Measurements from ENCODE around the gene VEZT.

The VEZT gene

DNA sequence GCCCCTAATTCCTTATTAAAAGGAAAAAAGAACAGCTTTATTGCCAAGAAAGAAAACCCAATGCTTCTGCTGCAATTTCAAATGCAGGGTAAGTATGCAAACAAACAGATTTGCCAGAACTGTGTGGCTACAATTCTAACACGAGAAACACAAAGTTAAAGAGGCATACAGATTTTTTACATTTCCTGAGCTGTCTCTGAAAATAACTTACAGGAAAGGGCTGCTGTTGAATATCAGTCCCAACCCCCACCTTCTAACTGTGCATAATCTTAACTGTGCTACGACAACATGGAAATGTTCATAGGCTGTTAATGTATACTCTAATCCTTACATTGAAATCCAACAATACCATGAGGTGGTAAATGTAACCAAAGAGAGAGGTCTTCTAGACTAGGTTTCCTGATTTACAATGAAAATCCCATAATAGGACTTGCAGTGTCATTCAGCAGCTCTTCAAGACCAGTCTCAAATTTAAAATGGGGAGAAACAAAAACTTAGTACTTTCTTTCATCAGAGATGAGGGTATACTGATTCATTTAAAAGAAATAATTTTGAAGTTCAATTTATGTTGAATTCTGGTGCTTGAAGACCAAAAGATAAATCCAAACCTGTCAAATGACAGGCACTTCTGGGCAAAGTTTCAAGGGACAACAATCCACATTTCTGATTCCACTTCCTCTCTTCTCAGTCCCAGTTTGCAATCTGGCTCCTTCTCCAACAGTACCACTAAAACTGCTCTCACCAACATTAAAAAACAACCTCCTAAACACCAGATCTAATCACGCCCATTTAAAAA lies 14.7 kb upstream of the VEZT start:
- H3K4me3 ChIP-seq (ENCODE audit: low read depth, low read length), result no peak overlapping the region
- TF ChIP-seq, protein P1, sequence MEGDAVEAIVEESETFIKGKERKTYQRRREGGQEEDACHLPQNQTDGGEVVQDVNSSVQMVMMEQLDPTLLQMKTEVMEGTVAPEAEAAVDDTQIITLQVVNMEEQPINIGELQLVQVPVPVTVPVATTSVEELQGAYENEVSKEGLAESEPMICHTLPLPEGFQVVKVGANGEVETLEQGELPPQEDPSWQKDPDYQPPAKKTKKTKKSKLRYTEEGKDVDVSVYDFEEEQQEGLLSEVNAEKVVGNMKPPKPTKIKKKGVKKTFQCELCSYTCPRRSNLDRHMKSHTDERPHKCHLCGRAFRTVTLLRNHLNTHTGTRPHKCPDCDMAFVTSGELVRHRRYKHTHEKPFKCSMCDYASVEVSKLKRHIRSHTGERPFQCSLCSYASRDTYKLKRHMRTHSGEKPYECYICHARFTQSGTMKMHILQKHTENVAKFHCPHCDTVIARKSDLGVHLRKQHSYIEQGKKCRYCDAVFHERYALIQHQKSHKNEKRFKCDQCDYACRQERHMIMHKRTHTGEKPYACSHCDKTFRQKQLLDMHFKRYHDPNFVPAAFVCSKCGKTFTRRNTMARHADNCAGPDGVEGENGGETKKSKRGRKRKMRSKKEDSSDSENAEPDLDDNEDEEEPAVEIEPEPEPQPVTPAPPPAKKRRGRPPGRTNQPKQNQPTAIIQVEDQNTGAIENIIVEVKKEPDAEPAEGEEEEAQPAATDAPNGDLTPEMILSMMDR (IDR thresholded peaks at IDR 0.05; ENCODE audit: low read depth, low read length), result no peak
- TF ChIP-seq POLR2A (IDR thresholded peaks at IDR 0.05; ENCODE audit: extremely low read depth, insufficient read length) (no peak), MYC (IDR thresholded peaks at IDR 0.05; ENCODE audit: low read depth, low read length) (no peak)
- TF ChIP-seq, protein P2, sequence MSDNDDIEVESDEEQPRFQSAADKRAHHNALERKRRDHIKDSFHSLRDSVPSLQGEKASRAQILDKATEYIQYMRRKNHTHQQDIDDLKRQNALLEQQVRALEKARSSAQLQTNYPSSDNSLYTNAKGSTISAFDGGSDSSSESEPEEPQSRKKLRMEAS (IDR thresholded peaks at IDR 0.05; ENCODE audit: low read depth, low read length), result no peak
- no peak for DNase-seq (ENCODE audit: low read depth)

DNA sequence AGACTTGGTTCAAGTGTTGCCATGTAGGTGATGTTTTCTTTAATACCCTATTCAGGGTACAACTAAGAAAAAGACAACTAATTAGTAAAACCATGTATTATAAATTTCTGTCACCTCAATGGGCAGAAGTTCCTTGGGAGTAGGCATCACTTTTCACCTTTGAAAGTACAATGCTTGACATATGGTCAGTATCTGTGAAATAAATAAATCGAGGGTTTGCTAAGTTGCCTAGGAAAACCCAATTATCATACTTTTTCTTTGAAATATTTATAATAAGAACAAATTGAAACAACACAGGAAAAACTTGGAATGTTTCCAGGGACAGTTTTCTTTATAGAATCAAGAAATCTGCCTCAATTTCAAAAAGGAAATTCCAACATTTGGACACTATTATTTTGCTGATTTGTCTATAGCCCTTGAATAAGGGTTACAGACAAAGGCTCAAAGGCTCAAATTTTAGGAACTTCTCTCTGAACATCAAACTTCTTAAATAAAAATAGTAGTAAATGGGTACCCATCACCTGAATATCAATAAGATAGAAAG lies 14.0 kb upstream of the VEZT start:
- no peak overlapping the region for H3K4me3 ChIP-seq (ENCODE audit: low read depth, low read length)
- DNase-seq (ENCODE audit: low read depth), result no peak
- TF ChIP-seq POLR2A (IDR thresholded peaks at IDR 0.05; ENCODE audit: extremely low read depth, insufficient read length), result no peak
- TF ChIP-seq, protein P2 (IDR thresholded peaks at IDR 0.05; ENCODE audit: low read depth, low read length), result no peak

DNA sequence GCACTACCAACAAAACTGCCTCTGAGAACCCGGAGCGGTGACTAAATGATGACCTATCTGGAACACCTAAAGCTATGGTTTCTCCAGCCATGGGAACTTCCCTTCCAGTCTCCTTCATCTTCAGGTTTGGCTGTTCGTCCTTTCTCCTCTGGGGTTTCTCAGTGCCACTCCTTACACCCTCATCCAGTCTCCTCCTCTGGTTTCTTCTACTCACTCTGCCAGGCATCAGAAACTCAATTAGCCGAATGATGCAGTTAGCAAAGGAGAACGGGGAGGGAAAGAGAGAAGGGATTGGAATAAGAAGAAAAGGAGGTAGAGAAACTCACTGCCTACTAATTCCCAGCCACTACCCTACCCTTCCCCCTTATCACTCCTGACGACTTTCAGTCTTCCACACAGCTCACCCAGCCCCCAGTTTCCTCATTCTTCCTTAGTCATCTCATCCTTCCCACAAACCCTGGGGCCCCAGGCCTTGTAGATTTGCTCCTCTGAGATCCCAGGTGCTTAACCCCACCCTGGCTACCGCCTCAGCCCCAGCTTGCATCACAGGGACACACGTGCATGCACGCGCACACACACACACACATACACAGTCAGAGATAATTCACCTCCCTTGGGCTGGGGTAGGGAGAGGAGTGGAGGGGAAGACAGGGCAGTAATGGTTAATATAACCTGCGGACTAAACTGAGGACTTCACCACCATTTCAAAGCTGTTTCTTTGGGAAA lies 13.3 kb upstream of the VEZT start:
- no peak overlapping the region for H3K4me3 ChIP-seq (ENCODE audit: low read depth, low read length)
- TF ChIP-seq, protein P2 (IDR thresholded peaks at IDR 0.05; ENCODE audit: low read depth, low read length), result no peak
- no peak for TF ChIP-seq MYC (IDR thresholded peaks at IDR 0.05; ENCODE audit: low read depth, low read length)
- peak; percentile 66 for DNase-seq (ENCODE audit: low read depth)

DNA sequence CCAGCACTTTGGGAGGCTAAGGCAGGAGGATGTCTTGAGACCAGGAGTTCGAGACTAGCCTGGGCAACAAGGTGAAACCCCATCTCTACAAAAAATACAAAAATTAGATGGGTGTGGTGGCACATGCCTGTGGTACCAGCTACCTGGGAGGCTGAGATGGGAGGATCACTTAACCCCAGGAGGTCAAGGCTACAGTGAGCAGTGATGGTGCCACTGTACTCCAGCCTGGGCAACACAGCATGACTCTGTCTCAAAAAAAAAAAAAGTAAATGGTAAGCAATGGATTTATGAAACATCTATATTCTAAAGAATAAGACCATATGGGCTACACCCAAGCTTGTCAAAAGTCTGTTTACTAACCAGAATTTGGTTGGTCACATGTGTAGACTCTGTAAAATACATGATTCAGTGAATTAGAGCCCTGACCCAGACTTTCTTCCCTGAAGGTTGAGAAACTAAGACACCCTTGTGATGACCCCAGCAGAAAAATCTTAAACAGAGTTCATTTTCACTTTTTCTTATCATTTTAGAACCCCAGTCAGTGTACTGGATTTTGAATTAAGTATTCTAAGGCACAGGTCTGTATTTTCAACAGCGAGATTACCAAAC lies 12.5 kb upstream of the VEZT start:
- TF ChIP-seq MYC (IDR thresholded peaks at IDR 0.05; ENCODE audit: low read depth, low read length) (no peak), POLR2A (IDR thresholded peaks at IDR 0.05; ENCODE audit: extremely low read depth, insufficient read length) (no peak)
- TF ChIP-seq, protein P2 (IDR thresholded peaks at IDR 0.05; ENCODE audit: low read depth, low read length), result no peak
- TF ChIP-seq, protein P1 (IDR thresholded peaks at IDR 0.05; ENCODE audit: low read depth, low read length), result no peak
- DNase-seq (ENCODE audit: low read depth), result no peak
- H3K4me3 ChIP-seq (ENCODE audit: low read depth, low read length), result no peak overlapping the region

DNA sequence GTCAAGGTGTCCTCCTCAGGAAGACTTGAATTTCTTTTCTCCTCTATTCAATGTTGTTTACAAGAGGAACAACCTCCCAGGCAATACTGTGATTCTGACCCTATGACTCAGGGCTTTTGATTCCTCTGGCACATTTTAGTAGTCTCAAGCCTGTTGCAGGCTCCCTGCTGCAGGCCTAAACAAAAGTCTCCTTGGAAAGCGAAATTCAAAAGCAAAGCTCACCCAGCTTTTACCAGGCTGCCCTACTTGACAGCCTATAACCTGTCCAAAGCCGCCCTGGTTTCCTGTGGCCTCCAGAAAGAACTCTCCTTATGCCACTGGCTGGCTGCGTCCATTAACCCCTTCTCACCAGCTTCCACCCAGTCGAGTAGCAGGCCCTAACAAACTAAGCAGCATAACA lies 11.9 kb upstream of the VEZT start:
- H3K4me3 ChIP-seq (ENCODE audit: low read depth, low read length), result no peak overlapping the region
- DNase-seq (ENCODE audit: low read depth), result no peak
- no peak for TF ChIP-seq POLR2A (IDR thresholded peaks at IDR 0.05; ENCODE audit: extremely low read depth, insufficient read length)

DNA sequence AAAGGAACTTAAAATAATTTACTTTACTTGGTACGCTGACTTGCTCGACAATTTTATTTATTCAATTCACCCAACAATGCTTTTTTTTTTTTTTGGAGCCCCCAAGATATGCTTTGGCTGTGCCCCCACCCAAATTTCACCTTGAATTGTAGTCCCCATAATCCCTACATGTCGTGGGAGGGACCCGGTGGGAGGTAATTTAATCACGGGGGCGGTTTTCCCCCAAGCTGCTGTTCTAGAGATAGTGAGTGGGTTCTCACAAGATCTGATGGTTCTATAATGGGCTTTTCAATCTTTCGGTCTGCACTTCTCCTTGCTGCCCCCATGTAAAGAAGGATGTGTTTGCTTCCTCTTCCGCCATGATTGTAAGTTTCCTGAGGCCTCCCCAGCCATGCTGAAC lies 10.7 kb upstream of the VEZT start:
- no peak for DNase-seq (ENCODE audit: low read depth)
- TF ChIP-seq MYC (IDR thresholded peaks at IDR 0.05; ENCODE audit: low read depth, low read length) (no peak), POLR2A (IDR thresholded peaks at IDR 0.05; ENCODE audit: extremely low read depth, insufficient read length) (no peak)
- TF ChIP-seq, protein P2 (IDR thresholded peaks at IDR 0.05; ENCODE audit: low read depth, low read length), result no peak
- TF ChIP-seq, protein P1 (IDR thresholded peaks at IDR 0.05; ENCODE audit: low read depth, low read length), result no peak
- H3K4me3 ChIP-seq (ENCODE audit: low read depth, low read length), result no peak overlapping the region

DNA sequence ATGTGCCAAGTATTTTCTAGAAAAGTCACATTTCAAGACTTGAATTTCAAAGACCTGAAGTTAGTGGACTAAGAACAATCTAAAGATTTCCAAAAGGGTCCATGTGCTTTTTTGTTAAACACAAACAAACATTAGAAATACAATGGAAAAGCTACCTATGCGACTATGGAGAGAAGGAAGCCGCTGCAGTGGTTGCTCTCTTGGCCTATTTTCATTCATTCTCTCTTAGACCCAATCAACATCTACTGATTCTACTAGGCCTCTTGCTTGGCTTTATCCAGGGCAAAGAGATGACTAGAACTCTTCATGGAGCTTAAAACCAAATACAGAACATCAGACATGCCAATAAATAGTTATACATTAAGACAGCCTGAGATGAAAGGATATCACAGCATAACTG lies 10.2 kb upstream of the VEZT start:
- H3K4me3 ChIP-seq (ENCODE audit: low read depth, low read length), result no peak overlapping the region
- TF ChIP-seq, protein P2 (IDR thresholded peaks at IDR 0.05; ENCODE audit: low read depth, low read length), result no peak
- TF ChIP-seq POLR2A (IDR thresholded peaks at IDR 0.05; ENCODE audit: extremely low read depth, insufficient read length) (no peak), MYC (IDR thresholded peaks at IDR 0.05; ENCODE audit: low read depth, low read length) (no peak)
- TF ChIP-seq, protein P1 (IDR thresholded peaks at IDR 0.05; ENCODE audit: low read depth, low read length), result no peak
- no peak for DNase-seq (ENCODE audit: low read depth)

All from NB4 (cell line).